ENCODE measurements around the gene MFAP5. TPM values are rescaled to one million over a fixed set of nuclear protein-coding genes. Genes with fewer than 3 reads are reported as not detected.

The MFAP5 gene
- total and polyA plus RNA-seq, 2 of the 4 experiments (the other 2 are of a cell fraction), result 0.90 to 1.9 TPM

GRCh38 chr12:8685051-8685450 lies 22.4 kb upstream of the MFAP5 start:
- TF ChIP-seq CHD1 (IDR thresholded peaks at IDR 0.05; ENCODE audit: low read depth, low read length) (no peak), MAZ (IDR thresholded peaks at IDR 0.05; ENCODE audit: borderline replicate concordance, low read depth, low read length) (no peak), CEBPB (IDR thresholded peaks at IDR 0.05; ENCODE audit: low read depth, low read length) (no peak), RAD21 (IDR thresholded peaks at IDR 0.05; ENCODE audit: low read length) (no peak), MXI1 (IDR thresholded peaks at IDR 0.05; ENCODE audit: borderline replicate concordance, low read depth, low read length) (no peak), SMC3 (IDR thresholded peaks at IDR 0.05; ENCODE audit: low read depth, low read length) (no peak), NFE2L2 (IDR thresholded peaks at IDR 0.05; ENCODE audit: low read depth, low read length) (no peak), CTCF (conservative IDR thresholded peaks at IDR 0.05; ENCODE audit: low read depth, low read length) (no peak), BHLHE40 (IDR thresholded peaks at IDR 0.05; ENCODE audit: low read depth, low read length) (no peak), POLR2A (IDR thresholded peaks at IDR 0.05; ENCODE audit: low read depth, low read length) (no peak), RFX5 (IDR thresholded peaks at IDR 0.05; ENCODE audit: low read depth, low read length) (no peak), USF2 (IDR thresholded peaks at IDR 0.05; ENCODE audit: low read depth, low read length) (no peak), MAFK (IDR thresholded peaks at IDR 0.05; ENCODE audit: low read depth, low read length) (no peak), FOS (IDR thresholded peaks at IDR 0.05; ENCODE audit: low read depth, low read length) (no peak), ELK1 (IDR thresholded peaks at IDR 0.05; ENCODE audit: borderline replicate concordance, low read depth, low read length) (no peak), RCOR1 (IDR thresholded peaks at IDR 0.05; ENCODE audit: insufficient replicate concordance, low read length) (no peak)
- in situ Hi-C loops (cut with MboI; ENCODE audit: low sequenced_read_pairs), result no loop called here
- BruUV-seq (replicated peaks), result no TSS peak
- Histone ChIP-seq H3K14ac (replicated peaks; ENCODE audit: low read depth, low read length) (no peak overlapping the region), H4K91ac (ENCODE audit: insufficient read depth, low read depth, low read length) (no peak overlapping the region), H3K4ac (ENCODE audit: low read depth, low read length) (no peak overlapping the region), H2BK120ac (ENCODE audit: low read depth, low read length) (no peak overlapping the region), H2BK5ac (ENCODE audit: low read depth, low read length, poor library complexity, severe bottlenecking) (no peak overlapping the region), H3K18ac (ENCODE audit: low read depth, low read length) (no peak overlapping the region), H3K4me2 (ENCODE audit: low read depth, low read length) (no peak overlapping the region), H4K5ac (ENCODE audit: low read depth, low read length) (no peak overlapping the region), H3K79me1 (ENCODE audit: low read depth in 1 of 2, low read length in 2 of 2) (no peaks in the 10 kb centered on the region), H3K9me1 (ENCODE audit: insufficient read depth, low read length) (no peaks in the 10 kb centered on the region), H3K36me3 (ENCODE audit: control insufficient read depth, insufficient read depth, low read length) (no peaks in the 10 kb centered on the region), H3K27ac (ENCODE audit: insufficient read depth, low read length) (no peak overlapping the region), H3K4me3 (ENCODE audit: insufficient read depth, low read depth, low read length) (no peak overlapping the region), H2AK5ac (ENCODE audit: low read depth, low read length) (no peak overlapping the region), H4K20me1 (ENCODE audit: insufficient read depth, low read length) (no peaks in the 10 kb centered on the region), H3K9me3 (ENCODE audit: control insufficient read depth, insufficient read depth, low read length) (no peaks in the 10 kb centered on the region), H3K56ac (ENCODE audit: extremely low read depth, insufficient read depth, low read length) (no peak overlapping the region), H3K4me1 (ENCODE audit: control insufficient read depth, insufficient read depth, low read length) (no peaks in the 10 kb centered on the region), H4K8ac (ENCODE audit: low read depth in 2 of 2, low read length in 2 of 2) (no peak overlapping the region), H3K9ac (ENCODE audit: low read depth, low read length) (no peak overlapping the region), H3K23ac (ENCODE audit: low read depth, low read length) (no peak overlapping the region), H3K27me3 (ENCODE audit: control insufficient read depth, insufficient read depth, low read length) (no peaks in the 10 kb centered on the region; the same call in 1 of the 2 replicates), H2BK20ac (ENCODE audit: low read depth, low read length) (no peak overlapping the region), H2BK15ac (ENCODE audit: low read depth, low read length) (no peak overlapping the region), H2AK9ac (replicated peaks; ENCODE audit: low read depth, low read length, poor library complexity) (no peak overlapping the region), H2AFZ (replicated peaks; ENCODE audit: low read length, poor library complexity) (no peak overlapping the region)
- ChIA-PET CTCF (interaction anchor here (0.7 kb wide), 1 partner anchor 175 kb away, joined by 3 read pairs; no protein-coding TSS in a partner anchor), POLR2A (ENCODE audit: unreplicated experiment) (no interaction called here)
- WGBS, 2 experiments (ENCODE audit: extremely low coverage in 2 of 2, insufficient read length in 1 of 2), result 80% methylated on average over 1 of the region's 2 CpGs; no CpG with 5 or more reads in 1 of the 2 experiments
- dilution Hi-C loops (cut with HindIII; ENCODE audit: low sequenced_read_pairs, unreplicated experiment), result no loop called here
- ATAC-seq (ENCODE audit: low read depth) (no peak), DNase-seq (no peak)
- intact Hi-C loops (cut with micrococcal nuclease), result no loop called here
